SW 1271 (cell line): ENCODE results near the gene CEBPG.

Source experiments
- DNase-seq, 2 experiments: peaks; one replicate each; lab custom pipeline; 2025; lab: John Stamatoyannopoulos, UW

The CEBPG gene

GRCh38 chr19:33420821-33421220, 47.3 kb downstream of the CEBPG start:
- no peak for DNase-seq

- DNase-seq = no peak
These were observed 47.9 kb downstream of the CEBPG start for GRCh38 chr19:33421368-33421767.

- DNase-seq = no peak
These were observed 49.1 kb downstream of the CEBPG start for GRCh38 chr19:33422369-33423180.

- no peak for DNase-seq
These were observed 50.7 kb downstream of the CEBPG start for GRCh38 chr19:33424181-33424580.

- DNase-seq = no peak
These were observed 53.3 kb downstream of the CEBPG start for GRCh38 chr19:33426621-33427361.

- no peak for DNase-seq
These were observed 54.5 kb downstream of the CEBPG start for GRCh38 chr19:33427801-33428626.

GRCh38 chr19:33428627-33429125, 55.2 kb downstream of the CEBPG start:
- DNase-seq = no peak

GRCh38 chr19:33429891-33430673, 56.6 kb downstream of the CEBPG start:
- DNase-seq = no peak

GRCh38 chr19:33430674-33431277, 57.3 kb downstream of the CEBPG start:
- DNase-seq = peak in 1 of 2 experiments; percentile 38

GRCh38 chr19:33432015-33432414, 58.5 kb downstream of the CEBPG start:
- DNase-seq = no peak
